ENCODE results near the gene RUBCN. TPM values are rescaled to one million over a fixed set of nuclear protein-coding genes. Genes with fewer than 3 reads are reported as not detected.

Gene RUBCN
- total RNA-seq, 2 experiments from 2014 or later: 27.3 to 27.7 TPM

- peak overlapping the region; percentile 92 for H3K27ac Mint-ChIP-seq
- DNase-seq (peak; percentile 65), ATAC-seq (no peak)
- POLR2A ChIA-PET: interaction anchor here (0.7 to 1.8 kb wide), 5 partner anchors 13 to 321 kb away, joined by 3 to 7 read pairs (median 3); partner anchors contain the start of gene LRCH3
- H3K36me3 Mint-ChIP-seq (ENCODE audit: low read depth): no peaks in the 10 kb centered on the region
- H3K9me3 Mint-ChIP-seq: no peaks in the 10 kb centered on the region
- CTCF ChIA-PET: interaction anchor here (1.0 to 1.6 kb wide), 10 partner anchors 10 to 199 kb away, joined by 3 to 5 read pairs (median 4); partner anchors contain the start of gene RPL35A
- peaks cover 40% of the 10 kb centered on the region for H3K4me1 Mint-ChIP-seq (ENCODE audit: low read depth)
- TF ChIP-seq CTCF (IDR thresholded peaks at IDR 0.05): no peak
- no peaks in the 10 kb centered on the region for H3K27me3 Mint-ChIP-seq
- H3K4me3 Mint-ChIP-seq: peak overlapping the region; percentile 98
- intact Hi-C loops (cut with micrococcal nuclease): loop anchor here (5.0 kb wide), 1 partner anchor 51 kb away; no protein-coding TSS in a partner anchor
These were observed 14.4 kb upstream of the RUBCN start for GRCh38 chr3:197750858-197751737.

GRCh38 chr3:197750396-197750831, 13.7 kb upstream of the RUBCN start:
- no peaks in the 10 kb centered on the region for H3K9me3 Mint-ChIP-seq
- peak overlapping the region; percentile 98 for H3K4me3 Mint-ChIP-seq
- ChIA-PET POLR2A (interaction anchor here (0.8 to 1.8 kb wide), 4 partner anchors 13 to 43 kb away, joined by 3 to 7 read pairs (median 4); no protein-coding TSS in a partner anchor), CTCF (interaction anchor here (1.0 to 1.6 kb wide), 10 partner anchors 9 to 199 kb away, joined by 3 to 5 read pairs (median 4); partner anchors contain the start of gene RPL35A)
- no peaks in the 10 kb centered on the region for H3K36me3 Mint-ChIP-seq (ENCODE audit: low read depth)
- no peaks in the 10 kb centered on the region for H3K27me3 Mint-ChIP-seq
- peak overlapping the region; percentile 92 for H3K27ac Mint-ChIP-seq
- TF ChIP-seq CTCF (IDR thresholded peaks at IDR 0.05): no peak
- ATAC-seq (peak; percentile 48), DNase-seq (peak; percentile 77)
- intact Hi-C loops (cut with micrococcal nuclease): loop anchor here (5.0 kb wide), 1 partner anchor 52 kb away; no protein-coding TSS in a partner anchor
- peaks cover 37% of the 10 kb centered on the region for H3K4me1 Mint-ChIP-seq (ENCODE audit: low read depth)

GRCh38 chr3:197749601-197750395, 13.1 kb upstream of the RUBCN start, which contains the start of gene FYTTD1:
Gene FYTTD1, plus strand, starts transcription at chr3:197749883. Its CDS starts 89 bp downstream, at chr3:197749972.
- POLR2A ChIA-PET: interaction anchor here (0.8 to 1.8 kb wide), 7 partner anchors 11 to 43 kb away, joined by 3 to 7 read pairs (median 4); partner anchors contain the start of genes LRCH3 and RUBCN
- Mint-ChIP-seq H3K36me3 (ENCODE audit: low read depth) (no peaks in the 10 kb centered on the region), H3K27ac (peak within 1 kb of the TSS; percentile 92), H3K4me3 (peak within 1 kb of the TSS; percentile 98), H3K4me1 (ENCODE audit: low read depth) (peaks cover 34% of the 10 kb centered on the region), H3K27me3 (no peaks in the 10 kb centered on the region), H3K9me3 (no peaks in the 10 kb centered on the region)
- CTCF ChIA-PET: interaction anchor here (0.6 to 1.6 kb wide), 6 partner anchors 8 to 200 kb away, joined by 3 to 6 read pairs (median 4); partner anchors contain the start of gene RPL35A
- peak; percentile 85 for ATAC-seq
- no peak for TF ChIP-seq CTCF (IDR thresholded peaks at IDR 0.05)
- intact Hi-C loops (cut with micrococcal nuclease): loop anchor here (5.0 kb wide), 2 partner anchors 43 to 53 kb away; partner anchors contain the start of gene LRCH3
- peak; percentile 81 for DNase-seq

- POLR2A ChIA-PET: interaction anchor here (1.0 to 1.8 kb wide), 3 partner anchors 10 to 42 kb away, joined by 3 to 5 read pairs (median 4); partner anchors contain the start of genes LRCH3 and RUBCN
- CTCF ChIA-PET: interaction anchor here (0.6 to 1.4 kb wide), 4 partner anchors 11 to 52 kb away, joined by 3 to 6 read pairs (median 4); no protein-coding TSS in a partner anchor
- Mint-ChIP-seq H3K27me3 (no peaks in the 10 kb centered on the region), H3K4me3 (peak overlapping the region; percentile 98), H3K4me1 (ENCODE audit: low read depth) (peaks cover 32% of the 10 kb centered on the region), H3K27ac (peak overlapping the region; percentile 90), H3K9me3 (no peaks in the 10 kb centered on the region), H3K36me3 (ENCODE audit: low read depth) (no peaks in the 10 kb centered on the region)
- intact Hi-C loops (cut with micrococcal nuclease): loop anchor here (5.0 kb wide), 1 partner anchor 43 kb away; the partner anchor contains the start of gene LRCH3
- peak; percentile 68 for ATAC-seq
- TF ChIP-seq CTCF (IDR thresholded peaks at IDR 0.05): no peak
- DNase-seq: peak; percentile 75
These were observed 12.6 kb upstream of the RUBCN start for GRCh38 chr3:197749315-197749600.

All from activated CD8-positive, alpha-beta T cell treated with anti-CD3 and anti-CD28 coated beads for 36 hours (primary cell).